PC-3 (cell line): ENCODE results near the gene FAM177A1.

Source experiments
- CTCF ChIP-seq: fragments of 300-600 bp; sonication (generic); conservative IDR thresholded peaks from 2 replicates; pipeline ENCODE4 v1.5.1; 2017; ENCODE audit warnings: antibody characterized with exemption, low read depth, mild to moderate bottlenecking, low read length
- EZH2 ChIP-seq: fragments of 300-600 bp; sonication (generic); IDR thresholded peaks from one replicate; pipeline ENCODE4 v1.6.1; 2017; ENCODE audit warnings: antibody characterized with exemption, mild to moderate bottlenecking, low read length; ENCODE audit not compliant: unreplicated experiment
- EZH2phosphoT487 ChIP-seq: fragments of 300-600 bp; sonication (generic); IDR thresholded peaks from 2 replicates; pipeline ENCODE4 v1.6.1; 2018; ENCODE audit warnings: mild to moderate bottlenecking, antibody characterized with exemption, low read length, borderline replicate concordance

- TF ChIP-seq CTCF (no peak), EZH2 (no peak), EZH2phosphoT487 (no peak)
These were observed 904 bp upstream of the FAM177A1 start for GRCh38 chr14:35044939-35045797.
